PFSK-1 (cell line): ENCODE data around the gene PKMYT1.

Experiments used
- FOXP2 ChIP-seq: optimal IDR thresholded peaks from 2 replicates; pipeline ENCODE3; 2011; ENCODE audit warnings: borderline replicate concordance, control low read depth, inconsistent platforms; ENCODE audit not compliant: insufficient read depth; ENCODE audit errors: extremely low read length, extremely low read depth
- POLR2AphosphoS5 ChIP-seq: IDR thresholded peaks from 2 replicates; pipeline ENCODE4 v1.6.1; 2012; ENCODE audit warnings: low read depth, mild to moderate bottlenecking, control low read depth, low read length, moderate library complexity
- SIN3A ChIP-seq: IDR thresholded peaks from 2 replicates; pipeline ENCODE4 v1.6.1; 2012; ENCODE audit warnings: mild to moderate bottlenecking, low read length, moderate library complexity, borderline replicate concordance; ENCODE audit not compliant: insufficient read depth
- TAF1 ChIP-seq: IDR thresholded peaks from 2 replicates; pipeline ENCODE4 v1.6.1; 2012; ENCODE audit warnings: low read length, control low read depth, borderline replicate concordance; ENCODE audit not compliant: insufficient read depth
- TF ChIP-seq, protein P1 (sequence below), 2 experiments: IDR thresholded peaks; 2 replicates each; pipeline versions ENCODE4 v1.6.1 to v1.8.0; 2011 to 2012; ENCODE audit warnings: low read depth in 2 of 2, low read length in 2 of 2, control low read depth in 1 of 2, inconsistent platforms in 1 of 2, mild to moderate bottlenecking in 1 of 2, moderate library complexity in 1 of 2; ENCODE audit not compliant: insufficient read depth in 1 of 2

PKMYT1 gene

GRCh38 chr16:2956579-2956956 lies 23.7 kb downstream of the PKMYT1 start:
- no peak for TF ChIP-seq TAF1
- TF ChIP-seq SIN3A = no peak
- TF ChIP-seq, protein P1, sequence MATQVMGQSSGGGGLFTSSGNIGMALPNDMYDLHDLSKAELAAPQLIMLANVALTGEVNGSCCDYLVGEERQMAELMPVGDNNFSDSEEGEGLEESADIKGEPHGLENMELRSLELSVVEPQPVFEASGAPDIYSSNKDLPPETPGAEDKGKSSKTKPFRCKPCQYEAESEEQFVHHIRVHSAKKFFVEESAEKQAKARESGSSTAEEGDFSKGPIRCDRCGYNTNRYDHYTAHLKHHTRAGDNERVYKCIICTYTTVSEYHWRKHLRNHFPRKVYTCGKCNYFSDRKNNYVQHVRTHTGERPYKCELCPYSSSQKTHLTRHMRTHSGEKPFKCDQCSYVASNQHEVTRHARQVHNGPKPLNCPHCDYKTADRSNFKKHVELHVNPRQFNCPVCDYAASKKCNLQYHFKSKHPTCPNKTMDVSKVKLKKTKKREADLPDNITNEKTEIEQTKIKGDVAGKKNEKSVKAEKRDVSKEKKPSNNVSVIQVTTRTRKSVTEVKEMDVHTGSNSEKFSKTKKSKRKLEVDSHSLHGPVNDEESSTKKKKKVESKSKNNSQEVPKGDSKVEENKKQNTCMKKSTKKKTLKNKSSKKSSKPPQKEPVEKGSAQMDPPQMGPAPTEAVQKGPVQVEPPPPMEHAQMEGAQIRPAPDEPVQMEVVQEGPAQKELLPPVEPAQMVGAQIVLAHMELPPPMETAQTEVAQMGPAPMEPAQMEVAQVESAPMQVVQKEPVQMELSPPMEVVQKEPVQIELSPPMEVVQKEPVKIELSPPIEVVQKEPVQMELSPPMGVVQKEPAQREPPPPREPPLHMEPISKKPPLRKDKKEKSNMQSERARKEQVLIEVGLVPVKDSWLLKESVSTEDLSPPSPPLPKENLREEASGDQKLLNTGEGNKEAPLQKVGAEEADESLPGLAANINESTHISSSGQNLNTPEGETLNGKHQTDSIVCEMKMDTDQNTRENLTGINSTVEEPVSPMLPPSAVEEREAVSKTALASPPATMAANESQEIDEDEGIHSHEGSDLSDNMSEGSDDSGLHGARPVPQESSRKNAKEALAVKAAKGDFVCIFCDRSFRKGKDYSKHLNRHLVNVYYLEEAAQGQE (IDR thresholded peaks at IDR 0.05; ENCODE audit: insufficient read depth in 1 of 2, low read depth in 2 of 2, low read length in 2 of 2) = no peak
- TF ChIP-seq FOXP2 = no peak
- no peak for TF ChIP-seq POLR2AphosphoS5

- TF ChIP-seq, protein P1 (IDR thresholded peaks at IDR 0.05; ENCODE audit: insufficient read depth in 1 of 2, low read depth in 2 of 2, low read length in 2 of 2) = no peak
- TF ChIP-seq FOXP2 (no peak), POLR2AphosphoS5 (no peak), SIN3A (no peak), TAF1 (no peak)
Observed at GRCh38 chr16:2955779-2956578, 24.3 kb downstream of the PKMYT1 start.

DNA sequence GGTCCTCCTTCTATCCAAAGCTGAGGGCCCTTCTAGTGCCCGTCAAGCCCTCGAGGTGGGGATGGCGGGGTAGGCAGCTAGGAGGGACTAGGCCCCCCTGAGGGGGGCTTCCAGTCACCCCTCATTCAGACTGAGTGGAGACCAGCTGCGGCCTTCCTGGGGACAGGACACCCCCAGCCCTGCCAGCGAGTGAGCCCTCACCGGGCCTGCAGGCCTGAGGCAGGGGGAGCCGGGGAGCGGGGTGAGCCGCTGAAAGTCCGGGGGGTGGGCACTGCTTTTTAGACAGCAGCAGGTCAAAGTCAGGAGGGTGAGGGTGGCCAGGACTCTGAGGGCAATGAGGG lies 24.8 kb downstream of the PKMYT1 start:
- no peak for TF ChIP-seq SIN3A
- TF ChIP-seq, protein P1 (IDR thresholded peaks at IDR 0.05; ENCODE audit: insufficient read depth in 1 of 2, low read depth in 2 of 2, low read length in 2 of 2) = no peak
- no peak for TF ChIP-seq POLR2AphosphoS5
- TF ChIP-seq TAF1 = no peak
- no peak for TF ChIP-seq FOXP2

DNA sequence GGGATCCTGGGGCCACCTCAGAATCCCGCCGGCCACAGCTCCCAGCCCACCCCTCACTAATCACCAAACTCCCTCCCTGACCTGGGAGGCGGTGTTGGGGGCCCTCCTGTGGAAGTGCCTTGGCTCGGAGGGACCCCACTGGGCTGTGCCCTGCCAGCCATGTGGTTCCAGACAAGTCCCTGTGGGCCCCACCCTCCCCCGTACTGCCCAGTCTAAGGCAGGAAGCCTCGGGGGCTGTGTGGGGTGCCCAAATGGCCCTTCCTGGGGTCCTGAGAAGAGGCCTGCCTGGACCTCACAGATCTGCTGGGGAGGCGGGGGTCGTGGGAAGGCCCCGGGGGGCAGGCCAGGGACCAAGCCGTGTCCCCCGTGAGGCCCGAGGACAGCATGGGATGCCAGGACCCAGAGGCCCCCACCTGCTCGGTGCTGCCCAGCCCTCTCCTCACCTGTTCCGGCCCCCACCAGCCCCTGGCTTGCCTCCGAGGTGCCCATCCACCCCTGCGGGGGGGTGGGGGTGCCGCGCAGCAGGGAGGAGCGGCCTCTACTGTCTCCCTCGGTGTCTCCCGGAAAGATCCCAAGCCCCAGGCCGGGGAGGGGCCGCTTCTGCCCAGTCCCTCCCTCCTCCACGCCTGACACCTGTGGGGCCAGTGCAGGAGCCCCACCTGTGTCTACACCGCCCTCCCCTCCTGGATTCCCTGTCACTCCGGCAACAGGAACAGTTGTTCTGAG lies 25.4 kb downstream of the PKMYT1 start:
- TF ChIP-seq POLR2AphosphoS5 = no peak
- TF ChIP-seq TAF1 = no peak
- TF ChIP-seq, protein P1 (IDR thresholded peaks at IDR 0.05; ENCODE audit: insufficient read depth in 1 of 2, low read depth in 2 of 2, low read length in 2 of 2) = no peak
- TF ChIP-seq FOXP2 = no peak
- TF ChIP-seq SIN3A = no peak
